ENCODE data around the gene SSTR1. TPM values are rescaled to one million over a fixed set of nuclear protein-coding genes. Genes with fewer than 3 reads are reported as not detected.
"Not testable (repeated sequence)": the region's sequence is repeated elsewhere in the genome, so short reads cannot be mapped to it uniquely, and the experiment has no call there.

The SSTR1 gene
- total RNA-seq, 4 donors from 2014 or later, result 0.19 to 0.67 TPM; not detected in 2

DNA sequence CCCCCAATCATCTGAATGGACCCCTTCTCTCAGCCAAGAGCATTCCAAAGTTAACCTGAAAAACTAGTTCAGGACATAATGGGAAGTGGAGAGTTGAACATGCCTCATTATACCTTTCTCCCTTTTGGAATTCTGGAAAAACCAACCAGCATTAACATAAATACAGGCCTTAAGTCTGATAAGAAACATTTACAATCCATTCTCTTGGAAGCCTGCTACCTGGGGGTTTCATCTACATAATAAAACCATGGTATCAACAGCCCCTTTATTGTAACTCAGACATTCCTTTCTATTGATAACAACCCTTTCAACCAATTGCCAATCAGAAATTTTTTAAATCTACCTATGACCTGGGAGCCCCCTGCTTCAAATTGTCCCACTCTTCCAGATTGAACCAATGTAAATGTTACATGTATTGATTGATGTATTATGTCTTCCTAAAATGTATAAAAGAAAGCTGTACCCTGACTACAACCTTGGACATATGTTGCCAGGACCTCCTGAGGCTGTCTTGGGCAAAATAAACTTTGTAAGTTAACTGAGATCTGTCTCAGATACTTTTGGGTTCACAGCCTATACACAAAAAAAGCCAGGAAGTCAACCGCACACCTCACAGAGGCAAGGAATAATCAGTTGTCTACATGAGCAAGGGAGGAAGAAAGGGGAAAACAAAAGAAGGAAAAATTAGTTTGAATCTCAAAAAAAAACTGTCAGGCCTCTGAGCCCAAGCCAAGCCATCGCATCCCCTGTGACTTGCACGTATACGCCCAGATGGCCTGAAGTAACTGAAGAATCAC is 17.6 kb upstream of the SSTR1 start:
- WGBS, 2 donors, result 82 to 90% methylated on average over 4 of the region's 4 CpGs
- no peaks in the 10 kb centered on the region for H3K9me3 ChIP-seq
- no peak for TF ChIP-seq POLR2A (IDR thresholded peaks at IDR 0.05)
- TF ChIP-seq, protein P1, sequence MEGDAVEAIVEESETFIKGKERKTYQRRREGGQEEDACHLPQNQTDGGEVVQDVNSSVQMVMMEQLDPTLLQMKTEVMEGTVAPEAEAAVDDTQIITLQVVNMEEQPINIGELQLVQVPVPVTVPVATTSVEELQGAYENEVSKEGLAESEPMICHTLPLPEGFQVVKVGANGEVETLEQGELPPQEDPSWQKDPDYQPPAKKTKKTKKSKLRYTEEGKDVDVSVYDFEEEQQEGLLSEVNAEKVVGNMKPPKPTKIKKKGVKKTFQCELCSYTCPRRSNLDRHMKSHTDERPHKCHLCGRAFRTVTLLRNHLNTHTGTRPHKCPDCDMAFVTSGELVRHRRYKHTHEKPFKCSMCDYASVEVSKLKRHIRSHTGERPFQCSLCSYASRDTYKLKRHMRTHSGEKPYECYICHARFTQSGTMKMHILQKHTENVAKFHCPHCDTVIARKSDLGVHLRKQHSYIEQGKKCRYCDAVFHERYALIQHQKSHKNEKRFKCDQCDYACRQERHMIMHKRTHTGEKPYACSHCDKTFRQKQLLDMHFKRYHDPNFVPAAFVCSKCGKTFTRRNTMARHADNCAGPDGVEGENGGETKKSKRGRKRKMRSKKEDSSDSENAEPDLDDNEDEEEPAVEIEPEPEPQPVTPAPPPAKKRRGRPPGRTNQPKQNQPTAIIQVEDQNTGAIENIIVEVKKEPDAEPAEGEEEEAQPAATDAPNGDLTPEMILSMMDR (IDR thresholded peaks at IDR 0.05), result no peak

DNA sequence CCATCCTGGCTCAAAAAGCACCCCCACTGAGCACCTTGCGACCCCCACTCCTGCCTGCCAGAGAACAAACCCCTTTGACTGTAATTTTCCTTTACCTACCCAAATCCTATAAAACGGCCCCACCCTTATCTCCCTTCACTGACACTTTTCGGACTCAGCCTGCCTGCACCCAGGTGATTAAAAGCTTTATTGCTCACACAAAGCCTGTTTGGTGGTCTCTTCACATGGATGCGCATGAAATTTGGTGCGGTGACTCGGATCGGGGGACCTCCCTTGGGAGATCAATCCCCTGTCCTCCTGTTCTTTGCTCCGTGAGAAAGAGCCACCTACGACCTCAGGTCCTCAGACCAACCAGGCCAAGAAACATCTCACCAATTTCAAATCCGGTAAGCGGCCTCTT is 16.9 kb upstream of the SSTR1 start:
- 76 to 79% methylated on average over 7 to 11 of the region's 11 CpGs for WGBS, 2 donors
- H3K4me3 ChIP-seq; DNase-seq; H3K27me3 ChIP-seq; H3K9me3 ChIP-seq; H3K36me3 ChIP-seq; H3K27ac ChIP-seq; intact Hi-C loops (cut with DNase I); H3K4me1 ChIP-seq: not testable (repeated sequence)

More for the DNA sequence above, 17.6 kb upstream of the SSTR1 start:
- intact Hi-C loops (cut with DNase I), result no loop called here
- H3K27ac ChIP-seq, result no peak overlapping the region
- DNase-seq, result no peak
- H3K4me3 ChIP-seq, result no peak overlapping the region
- no peaks in the 10 kb centered on the region for H3K36me3 ChIP-seq
- H3K4me1 ChIP-seq, result no peaks in the 10 kb centered on the region
- H3K27me3 ChIP-seq, result no peaks in the 10 kb centered on the region

- WGBS, 2 donors, result 60 to 66% methylated on average over 10 of the region's 10 CpGs
- intact Hi-C loops (cut with DNase I); H3K36me3 ChIP-seq; DNase-seq; H3K27ac ChIP-seq; H3K27me3 ChIP-seq; H3K4me3 ChIP-seq; H3K9me3 ChIP-seq; H3K4me1 ChIP-seq: not testable (repeated sequence)
Observed at GRCh38 chr14:38191491-38191890, 16.2 kb upstream of the SSTR1 start.

DNA sequence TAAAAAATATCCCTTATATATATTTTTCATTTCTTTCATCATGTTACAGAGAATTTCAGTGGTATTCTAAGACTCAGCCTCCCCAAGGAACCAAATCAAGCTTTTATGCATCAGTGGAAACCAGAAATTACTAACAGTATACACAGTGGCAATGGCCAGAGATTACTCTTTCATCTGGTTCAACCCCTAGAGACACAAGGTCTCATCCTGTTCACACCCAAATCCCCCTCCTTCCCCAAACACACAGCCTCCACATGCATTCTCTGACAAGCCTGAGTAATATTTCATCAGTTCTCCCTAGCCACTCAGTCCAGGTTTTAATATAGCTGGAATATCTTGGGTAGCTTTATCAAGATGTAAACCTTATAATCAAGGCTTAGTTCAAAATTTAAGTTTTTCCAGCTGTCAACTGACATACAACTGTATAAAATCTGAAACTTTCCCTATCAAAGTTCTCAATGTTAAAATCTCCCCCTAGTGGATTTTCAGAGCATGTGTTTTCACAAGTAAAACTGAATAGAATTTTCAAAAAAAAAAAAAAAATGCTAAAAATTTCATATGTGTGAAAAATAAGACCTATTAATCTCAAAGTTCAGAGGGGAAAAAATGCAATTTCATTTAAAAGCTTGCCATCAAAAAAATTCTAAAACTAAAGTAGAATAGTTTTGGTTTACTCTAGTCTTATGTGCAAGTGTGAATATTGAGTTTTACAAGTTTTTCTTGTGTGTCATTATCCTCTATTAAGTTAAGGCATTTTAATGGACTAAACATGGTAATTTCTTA is 10.5 kb upstream of the SSTR1 start:
- Histone ChIP-seq H3K4me3 (no peak overlapping the region), H3K27me3 (no peaks in the 10 kb centered on the region), H3K36me3 (no peaks in the 10 kb centered on the region), H3K9me3 (no peaks in the 10 kb centered on the region), H3K27ac (no peak overlapping the region), H3K4me1 (no peaks in the 10 kb centered on the region)
- TF ChIP-seq POLR2A (IDR thresholded peaks at IDR 0.05), result no peak
- TF ChIP-seq, protein P1 (IDR thresholded peaks at IDR 0.05), result peak in 5 of 6 experiments; percentile 22 to 62 (median 56)
- intact Hi-C loops (cut with DNase I), result no loop called here
- no peak for DNase-seq

DNA sequence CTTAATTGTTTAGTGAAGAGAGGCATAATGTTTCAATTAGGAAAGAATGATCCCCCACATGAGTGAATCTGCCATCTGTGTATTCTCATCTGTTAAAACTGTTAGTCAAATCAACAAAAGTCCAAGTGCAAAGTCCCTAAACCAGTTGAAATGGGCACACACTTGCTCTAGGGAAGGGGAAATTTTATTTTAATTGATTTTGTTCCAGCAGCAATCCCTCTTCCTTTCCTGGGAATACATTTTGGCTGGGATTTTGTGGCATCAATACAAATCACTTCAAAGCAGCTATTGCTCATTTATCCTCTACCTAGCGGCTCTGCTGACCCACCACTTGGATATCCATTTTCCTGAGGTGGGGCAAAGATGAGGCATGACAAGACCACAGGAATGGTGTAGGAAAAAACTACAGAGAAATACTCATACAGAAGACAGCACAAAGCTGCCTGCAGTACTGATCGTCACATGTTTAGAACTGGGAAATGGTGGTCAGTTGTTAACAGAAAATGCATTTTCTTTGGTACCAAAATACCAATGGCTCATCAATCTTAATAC is 9.8 kb upstream of the SSTR1 start:
- TF ChIP-seq POLR2A (IDR thresholded peaks at IDR 0.05), result no peak
- TF ChIP-seq, protein P1 (IDR thresholded peaks at IDR 0.05), result no peak
- no peak for DNase-seq
- Histone ChIP-seq H3K4me3 (no peak overlapping the region), H3K9me3 (no peaks in the 10 kb centered on the region), H3K36me3 (no peaks in the 10 kb centered on the region), H3K27ac (no peak overlapping the region), H3K4me1 (no peaks in the 10 kb centered on the region), H3K27me3 (no peaks in the 10 kb centered on the region)
- intact Hi-C loops (cut with DNase I), result no loop called here
- 83 to 92% methylated on average over 2 of the region's 2 CpGs for WGBS, 2 donors

GRCh38 chr14:38198425-38198824 is 9.3 kb upstream of the SSTR1 start:
- TF ChIP-seq POLR2A (IDR thresholded peaks at IDR 0.05), result no peak
- TF ChIP-seq, protein P1 (IDR thresholded peaks at IDR 0.05), result no peak
- H3K36me3 ChIP-seq, result no peaks in the 10 kb centered on the region
- intact Hi-C loops (cut with DNase I), result no loop called here
- no peak for DNase-seq
- H3K9me3 ChIP-seq, result no peaks in the 10 kb centered on the region
- H3K27me3 ChIP-seq, result no peaks in the 10 kb centered on the region
- WGBS, 2 donors, result 59 to 65% methylated on average over 4 of the region's 4 CpGs
- H3K4me1 ChIP-seq, result no peaks in the 10 kb centered on the region
- H3K27ac ChIP-seq, result no peak overlapping the region
- no peak overlapping the region for H3K4me3 ChIP-seq

Data from esophagus squamous epithelium (tissue), 5 donors.